ENCODE measurements around the gene NEURL4.
"Not testable (repeated sequence)": the region's sequence is repeated elsewhere in the genome, so short reads cannot be mapped to it uniquely, and the experiment has no call there.

Gene NEURL4

DNA sequence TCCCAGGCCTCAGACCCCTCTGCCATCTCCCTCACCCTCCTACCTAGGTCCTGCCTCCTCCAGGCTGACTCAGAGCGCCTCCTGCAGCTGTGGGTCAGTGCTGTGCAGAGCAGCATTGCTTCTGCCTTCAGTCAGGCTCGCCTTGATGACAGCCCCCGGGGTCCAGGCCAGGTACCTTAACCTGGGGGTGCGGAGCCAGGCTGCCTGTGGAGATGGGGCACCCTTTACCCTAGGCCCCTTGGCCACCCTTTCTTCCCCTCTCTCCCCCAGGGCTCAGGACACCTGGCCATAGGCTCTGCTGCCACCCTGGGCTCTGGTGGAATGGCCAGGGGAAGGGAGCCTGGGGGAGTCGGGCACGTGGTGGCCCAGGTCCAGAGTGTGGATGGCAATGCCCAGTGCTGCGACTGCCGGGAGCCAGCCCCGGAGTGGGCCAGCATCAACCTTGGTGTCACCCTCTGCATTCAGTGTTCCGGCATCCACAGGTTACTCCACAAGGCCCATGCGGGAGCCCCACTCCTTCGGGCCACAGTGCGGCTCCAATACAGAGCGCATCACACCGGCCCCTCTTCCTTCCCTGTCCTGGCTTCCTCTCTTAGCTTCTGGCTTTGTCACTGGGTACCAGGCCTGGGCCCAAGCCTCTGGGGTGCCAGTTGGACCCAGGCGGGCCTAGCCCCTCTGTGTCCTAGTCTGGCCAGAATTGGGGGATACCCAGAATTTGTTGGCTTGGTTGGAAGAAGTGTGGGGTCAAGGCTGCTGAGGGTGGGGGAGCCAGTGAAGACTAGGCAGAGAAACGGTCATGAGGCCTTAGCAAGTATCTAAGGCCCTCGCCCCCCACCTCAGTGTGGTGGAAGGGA is 17.9 kb upstream of the NEURL4 start:
- no peak for FAIRE-seq

DNA sequence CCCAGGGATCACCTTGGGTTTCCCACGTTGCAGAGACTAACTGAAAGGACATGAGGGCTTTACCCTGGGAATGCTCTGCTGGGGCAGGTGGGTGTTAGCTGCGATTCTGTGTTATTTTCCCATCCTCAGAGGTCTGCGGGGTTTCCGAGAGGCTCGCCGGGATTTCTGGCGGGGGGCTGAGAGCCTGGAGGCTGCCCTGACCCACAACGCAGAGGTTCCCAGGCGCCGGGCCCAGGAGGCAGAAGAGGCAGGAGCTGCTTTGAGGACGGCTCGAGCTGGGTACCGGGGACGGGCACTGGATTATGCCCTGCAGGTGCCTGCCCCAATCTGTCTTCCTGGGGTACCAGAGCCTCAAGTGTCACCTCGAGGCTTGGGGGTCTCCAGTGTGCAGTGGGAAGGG is 14.1 kb upstream of the NEURL4 start:
- FAIRE-seq, result no peak

DNA sequence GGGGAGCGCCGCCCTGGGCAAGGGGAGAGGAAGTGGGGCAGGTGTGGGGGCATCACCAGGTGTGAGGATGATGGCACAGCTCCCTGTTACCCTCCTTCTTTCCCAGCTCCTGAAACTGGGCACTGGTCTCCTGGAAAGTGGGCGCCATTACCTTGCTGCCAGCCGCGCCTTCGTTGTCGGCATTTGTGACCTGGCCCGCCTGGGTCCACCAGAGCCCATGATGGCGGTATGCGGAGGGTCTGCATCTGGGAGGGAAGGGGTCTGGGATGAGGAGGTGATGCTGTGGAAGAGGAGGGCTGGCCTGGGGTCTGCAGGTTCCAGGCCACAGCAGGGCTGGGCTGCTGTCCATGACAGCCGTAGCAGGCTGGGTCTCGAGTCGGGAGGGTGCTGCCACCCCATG is 12.7 kb upstream of the NEURL4 start:
- no peak for FAIRE-seq

DNA sequence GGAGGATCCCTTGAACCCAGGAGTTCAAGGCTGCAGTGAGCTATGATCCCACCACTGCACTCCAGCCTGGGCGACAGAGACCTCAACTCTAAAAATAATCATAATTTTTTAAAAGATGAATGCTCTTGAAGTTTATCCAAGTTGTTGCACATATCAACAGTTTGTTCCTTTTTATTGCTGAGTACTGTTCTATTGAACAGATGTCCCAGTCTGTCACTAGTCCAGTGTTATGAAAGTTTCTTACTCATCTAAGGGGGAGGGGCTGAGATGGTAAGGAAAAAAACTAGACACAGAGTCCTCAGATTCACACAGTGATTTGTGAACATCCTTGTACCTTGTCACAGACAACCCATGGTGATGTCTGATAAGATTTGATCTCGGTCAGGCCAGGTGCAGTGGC is 11.0 kb upstream of the NEURL4 start:
- FAIRE-seq, result no peak

DNA sequence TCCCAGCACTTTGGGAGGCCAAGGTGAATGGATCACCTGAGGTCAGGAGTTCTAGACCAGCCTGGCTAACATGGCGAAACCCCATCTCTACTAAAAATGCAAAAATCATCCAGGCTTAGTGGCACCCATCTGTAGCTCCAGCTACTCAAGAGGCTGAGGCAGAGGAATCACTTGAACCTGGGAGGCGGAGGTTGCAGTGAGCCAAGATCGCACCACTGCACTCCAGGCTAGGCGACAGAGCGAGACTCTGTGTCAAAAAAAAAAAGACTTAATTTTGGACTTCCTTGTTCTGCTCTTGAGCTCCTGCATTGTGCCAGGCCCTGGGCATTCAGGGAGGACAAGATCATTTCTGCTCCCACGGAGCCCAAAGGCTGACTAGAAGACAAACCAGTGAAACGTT is 8.5 kb upstream of the NEURL4 start:
- not testable (repeated sequence) for FAIRE-seq

DNA sequence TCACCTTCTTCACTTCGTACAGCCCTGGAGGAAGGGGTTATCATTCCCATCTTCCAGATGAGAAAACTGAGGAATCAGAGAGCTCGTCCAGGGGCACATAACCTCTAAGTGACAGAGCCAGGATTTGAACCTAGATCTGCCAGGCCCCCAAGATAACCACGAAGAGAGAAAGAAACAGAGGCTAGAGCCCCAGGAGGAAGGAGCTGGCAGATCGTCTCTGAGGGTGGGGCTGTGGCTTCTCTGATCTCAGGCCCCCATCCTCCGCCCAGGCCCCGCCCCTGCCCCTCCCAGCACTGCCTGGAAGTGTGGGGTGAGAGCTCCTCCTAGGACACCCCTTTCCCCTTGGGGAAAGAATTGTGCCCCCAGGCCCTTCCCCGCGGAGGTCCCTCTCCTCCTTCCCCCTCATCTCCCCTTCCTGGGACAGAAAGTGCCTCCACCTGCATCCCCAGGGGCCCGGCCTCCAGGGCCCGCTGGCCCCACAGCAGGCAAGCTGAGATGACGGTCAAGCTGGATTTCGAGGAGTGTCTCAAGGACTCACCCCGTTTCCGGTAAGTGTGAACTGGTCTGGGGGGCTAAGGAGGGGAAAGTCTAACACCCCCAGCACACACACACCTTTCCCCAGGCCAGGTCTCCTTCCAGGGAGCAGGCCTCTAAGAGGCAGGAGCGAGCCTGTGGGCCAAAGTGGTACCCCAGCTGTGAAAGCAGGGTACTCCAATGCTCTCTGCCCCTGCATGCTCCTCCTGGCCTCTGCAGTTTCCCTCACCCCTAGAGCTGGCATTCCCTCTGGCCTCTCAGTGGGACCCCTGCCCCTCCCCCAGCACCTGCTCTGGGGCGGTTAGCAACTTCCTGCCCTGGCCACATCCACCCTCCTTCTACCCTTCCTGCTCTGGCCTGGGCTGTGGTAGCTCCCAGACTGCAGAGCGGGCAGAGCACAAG is 7.4 kb upstream of the NEURL4 start, which contains the start of gene ACAP1:
Gene ACAP1, plus strand, starts transcription at position 290 of the 936 bp plus-strand sequence. Its CDS starts 206 bp downstream, at position 496.
- FAIRE-seq, result no peak

DNA sequence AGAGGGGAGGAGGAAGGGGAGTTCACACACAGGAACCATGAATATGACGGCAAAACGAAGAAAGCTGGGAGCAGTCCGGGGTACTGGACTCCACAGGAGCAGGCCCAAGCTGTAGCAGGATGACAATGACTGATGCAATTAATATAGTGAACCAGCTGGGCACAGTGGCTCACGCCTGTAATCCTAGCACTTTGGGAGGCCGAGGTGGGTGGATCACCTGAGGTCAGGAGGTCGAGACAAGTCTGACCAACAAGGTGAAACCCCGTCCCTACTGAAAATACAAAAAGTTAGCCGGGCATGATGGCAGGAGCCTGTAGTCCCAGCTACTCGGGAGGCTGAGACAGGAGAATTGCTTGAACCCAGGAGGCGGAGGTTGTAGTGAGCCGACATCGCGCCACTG is 6.6 kb upstream of the NEURL4 start:
- not testable (repeated sequence) for FAIRE-seq

DNA sequence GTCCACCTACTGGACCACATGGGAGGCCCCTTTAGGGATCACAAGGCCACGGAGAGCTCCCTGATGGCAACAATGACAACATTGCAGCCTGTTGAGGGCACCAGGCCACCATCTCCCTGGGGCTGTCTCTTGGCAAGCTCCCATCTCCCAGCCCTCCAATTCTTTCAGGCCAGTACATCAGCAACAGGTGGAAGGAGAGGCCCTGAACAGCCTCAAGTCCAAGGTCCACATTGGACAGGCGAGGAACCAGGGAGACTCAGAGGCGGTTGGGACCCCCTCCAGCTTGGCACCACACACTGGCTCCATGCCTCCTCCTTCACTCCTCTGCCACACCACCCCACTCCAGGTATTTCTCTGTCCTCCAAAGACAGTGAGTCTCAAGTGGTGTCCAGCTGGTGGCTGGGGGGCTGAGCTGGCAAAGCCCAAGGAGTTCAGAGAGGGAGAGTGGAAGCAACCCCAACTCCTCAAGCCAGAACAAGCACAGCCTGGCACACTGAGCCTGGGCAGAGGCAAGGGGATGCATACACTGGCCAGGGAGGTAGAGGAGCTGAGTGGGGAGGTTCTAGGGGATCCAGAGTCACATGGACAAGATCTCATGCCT is 5.9 kb upstream of the NEURL4 start:
- FAIRE-seq, result no peak

DNA sequence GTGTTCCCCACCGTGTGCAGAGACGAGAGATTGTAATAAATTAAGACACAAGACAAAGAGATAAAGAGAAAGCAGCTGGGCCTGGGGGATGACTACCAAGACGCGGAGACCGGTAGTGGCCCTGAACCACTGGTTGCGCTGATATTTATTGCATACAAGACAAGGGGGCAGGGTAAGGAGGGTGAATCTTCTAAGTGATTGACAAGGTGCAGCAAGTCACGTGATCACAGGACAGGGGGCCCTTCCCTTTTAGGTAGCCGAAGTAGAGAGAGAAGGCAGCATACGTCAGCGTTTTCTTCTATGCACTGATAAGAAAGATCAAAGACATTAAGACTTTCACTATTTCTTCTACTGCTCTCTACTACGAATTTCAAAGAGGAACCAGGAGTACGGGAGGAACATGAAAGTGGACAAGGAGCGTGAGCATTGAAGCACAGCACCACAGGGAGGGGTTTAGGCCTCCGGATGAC is 3.5 kb upstream of the NEURL4 start:
- not testable (repeated sequence) for FAIRE-seq

DNA sequence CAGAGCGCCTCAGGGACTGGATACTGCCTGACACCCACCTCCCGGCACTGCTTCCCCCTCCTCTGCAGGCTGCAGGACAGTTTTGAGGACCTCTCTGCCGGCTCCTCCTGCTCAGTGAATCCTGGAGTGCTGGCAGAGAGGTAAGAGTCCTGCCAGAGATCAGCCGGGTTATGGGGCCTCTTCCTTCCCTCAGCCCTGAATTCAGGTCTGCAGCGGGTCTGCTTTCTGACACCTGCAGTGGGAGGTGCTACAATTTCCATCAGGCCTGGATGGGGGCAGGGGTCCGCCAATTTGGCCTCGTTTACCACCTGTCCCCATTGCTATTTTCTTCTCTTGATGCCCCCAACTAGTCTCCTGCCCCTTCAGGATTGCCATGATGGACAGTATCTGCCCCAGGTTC is 3.0 kb upstream of the NEURL4 start:
- FAIRE-seq, result no peak

DNA sequence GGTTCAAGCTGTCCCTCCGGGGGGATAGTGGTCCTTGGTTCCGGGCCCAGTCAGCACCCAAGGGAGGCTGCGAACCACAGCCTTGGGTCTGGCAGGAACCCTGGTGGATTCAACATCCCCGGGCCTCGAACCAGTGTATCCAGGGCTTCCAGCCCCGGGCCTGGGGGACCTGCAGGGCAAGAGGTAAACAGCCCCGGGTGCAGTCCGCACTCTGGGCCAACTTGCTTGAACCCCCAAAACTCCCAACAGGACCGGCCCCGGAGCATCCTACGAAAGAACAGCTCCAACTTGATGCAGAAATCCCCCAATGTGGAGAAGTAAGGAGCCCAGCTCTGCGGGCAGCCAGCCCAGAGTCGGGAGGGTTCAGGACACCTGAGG is 1.5 kb upstream of the NEURL4 start:
- no peak for FAIRE-seq

DNA sequence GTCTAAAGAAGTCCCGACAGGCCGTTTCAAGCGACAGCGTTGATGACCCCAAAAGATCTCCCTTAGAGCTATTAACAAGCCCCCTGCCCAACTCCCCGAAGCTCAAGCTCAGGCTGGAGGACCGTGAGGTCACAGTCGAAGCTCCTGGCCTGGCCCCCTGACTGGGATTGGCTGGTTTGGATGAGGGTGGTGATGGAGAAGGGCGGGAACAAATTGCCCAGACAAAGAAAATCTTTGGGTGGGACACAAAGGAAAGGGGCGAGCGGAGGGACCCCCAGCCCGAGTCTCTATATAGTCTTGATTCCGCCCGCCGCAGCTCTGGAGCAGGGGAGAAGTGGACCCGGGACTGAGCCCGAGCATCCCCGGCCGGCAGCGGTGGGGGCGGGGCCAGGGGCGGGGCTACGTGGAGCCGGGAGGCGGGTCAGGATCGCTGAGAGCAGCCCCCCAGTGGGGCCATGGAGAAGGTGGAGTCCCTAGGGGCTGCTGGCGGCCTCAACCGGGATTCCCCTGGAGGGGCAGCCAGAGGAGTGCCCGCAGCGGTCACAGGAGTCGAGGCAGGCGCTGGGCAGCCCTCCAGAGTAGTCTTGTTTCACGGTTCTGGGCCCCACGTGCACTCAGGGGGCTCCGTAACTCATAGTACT is 982 bp upstream of the NEURL4 start:
- FAIRE-seq, result no peak

DNA sequence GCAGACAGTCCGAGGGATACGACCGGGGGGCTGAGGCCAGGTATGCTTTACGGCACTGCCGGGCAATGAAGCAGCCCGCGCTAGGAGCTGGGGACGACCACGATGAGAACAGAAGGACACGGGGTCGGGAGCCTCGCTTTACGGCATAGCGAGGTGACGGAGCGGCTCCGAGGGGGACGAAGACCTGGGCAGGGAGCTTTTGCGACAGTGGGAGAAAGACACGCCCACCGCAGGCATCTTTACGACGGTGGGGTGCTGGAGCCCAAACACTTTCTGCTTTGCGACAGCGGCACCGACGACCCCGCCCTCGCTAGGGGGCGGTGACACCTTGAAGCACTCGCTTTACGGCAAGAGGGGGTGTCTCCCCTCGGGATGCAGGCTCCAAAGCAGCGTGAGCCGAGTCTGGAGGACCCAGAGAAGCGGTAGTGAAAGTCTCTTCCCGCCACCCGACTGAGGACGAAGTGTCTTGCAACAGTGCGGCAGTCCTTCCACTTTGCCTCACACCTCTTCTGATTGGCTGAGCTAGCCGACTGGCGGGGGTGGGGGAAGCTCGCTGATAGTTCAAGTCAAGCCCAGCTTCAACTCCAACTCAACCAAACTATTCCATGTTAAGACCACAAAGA is 350 bp upstream of the NEURL4 start:
- FAIRE-seq, result peak; percentile 87

DNA sequence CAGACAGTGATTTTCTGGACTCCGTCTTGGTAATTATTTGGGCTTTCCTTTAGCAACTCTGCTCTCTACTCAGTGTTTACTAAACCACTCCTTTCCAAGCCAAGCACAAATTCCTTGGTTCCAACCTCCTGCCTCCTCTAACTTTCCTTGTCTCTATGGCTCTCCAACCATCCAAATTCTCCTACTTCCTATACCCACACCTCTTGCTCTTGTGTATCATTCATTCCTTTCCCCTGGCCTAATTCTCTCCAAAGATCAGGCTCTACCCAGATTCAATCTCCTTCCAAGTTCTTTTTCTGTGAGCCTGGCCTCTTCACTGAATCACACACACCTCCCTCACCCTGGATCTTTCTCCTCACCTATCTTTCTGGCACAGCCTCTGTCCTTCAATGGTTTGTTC is 1.1 kb downstream of the NEURL4 start:
- no peak for FAIRE-seq

DNA sequence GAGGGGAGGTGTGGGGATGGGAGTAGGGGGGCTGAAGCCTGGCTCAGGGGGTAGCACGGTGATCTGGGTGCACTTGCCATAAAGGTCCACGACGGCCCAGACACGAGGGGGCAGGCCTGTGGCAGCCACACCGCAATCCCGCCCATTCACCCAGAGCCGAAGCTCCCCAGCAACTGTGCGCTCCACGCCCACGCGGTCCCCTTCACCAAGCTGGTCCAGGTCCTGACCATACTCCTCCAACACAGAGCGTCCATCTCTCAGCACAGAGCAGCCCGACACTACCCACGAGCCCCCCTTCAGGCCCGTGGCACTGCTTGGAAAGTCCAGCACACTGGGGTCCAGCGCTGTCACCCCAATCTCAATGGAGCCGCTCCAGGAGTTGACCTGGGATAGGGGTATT is 1.6 kb downstream of the NEURL4 start:
- no peak for FAIRE-seq

DNA sequence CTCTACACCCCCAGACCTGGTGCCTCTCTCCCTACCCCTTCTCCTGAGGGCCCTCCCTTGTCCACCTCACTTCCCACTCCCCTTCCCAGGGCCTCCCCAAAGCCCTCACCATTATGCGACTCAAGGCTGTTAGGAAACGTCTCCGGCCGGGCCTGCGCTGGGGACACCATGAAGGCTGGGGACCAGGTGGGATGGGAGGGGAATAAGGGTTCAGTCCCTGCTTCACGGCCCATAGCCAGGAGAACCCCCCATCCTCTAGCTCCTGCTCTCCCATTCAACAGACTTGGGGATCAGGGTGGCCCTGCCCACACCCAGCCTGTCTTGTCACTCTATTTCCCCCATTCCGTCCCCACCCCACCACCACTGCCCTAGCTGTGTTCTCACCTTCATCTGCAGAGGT is 2.1 kb downstream of the NEURL4 start:
- FAIRE-seq, result no peak

DNA sequence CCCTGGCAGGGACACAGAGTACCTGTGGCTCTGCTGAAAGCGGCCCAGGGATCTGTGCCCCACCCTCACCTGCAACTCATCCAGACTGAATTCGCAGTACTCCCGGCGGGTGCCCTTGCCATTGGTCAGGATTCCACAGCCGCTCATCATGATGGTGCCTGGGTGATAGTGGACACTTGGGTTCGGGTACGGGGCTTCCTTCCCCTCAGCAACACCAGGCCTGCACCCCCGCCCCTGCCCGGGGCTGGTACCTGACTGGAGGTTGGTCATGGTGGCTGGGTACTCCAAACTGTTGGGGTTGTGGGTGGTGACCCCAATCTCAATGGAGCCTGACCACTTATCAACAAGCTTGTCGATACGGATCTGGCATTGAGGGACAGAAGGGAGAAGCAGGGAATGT is 2.9 kb downstream of the NEURL4 start:
- no peak for FAIRE-seq

DNA sequence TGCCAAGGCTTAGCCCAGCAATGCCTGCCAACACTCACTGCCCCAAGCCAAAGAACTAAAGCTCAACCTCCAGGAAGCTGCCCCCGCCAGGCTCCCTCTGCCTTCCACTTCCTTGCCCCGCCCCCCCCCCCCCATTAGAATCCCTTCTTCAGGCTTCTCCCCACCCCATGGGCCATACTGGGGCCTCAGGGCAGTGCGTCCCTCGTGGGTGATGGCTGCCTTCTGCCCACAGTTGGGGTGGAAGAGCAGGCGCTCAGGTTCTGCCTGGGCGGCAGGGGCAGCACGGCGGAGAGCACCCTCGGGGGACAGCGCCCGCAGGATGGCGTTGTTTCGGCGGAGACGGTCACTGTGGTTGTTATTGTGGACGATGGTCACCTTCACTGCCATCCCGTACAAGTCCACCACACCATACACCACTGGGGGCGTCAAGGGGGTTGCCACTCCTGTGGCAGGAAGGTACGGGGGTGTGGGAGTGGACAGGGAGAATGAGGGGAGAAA is 4.1 kb downstream of the NEURL4 start:
- FAIRE-seq, result no peak

DNA sequence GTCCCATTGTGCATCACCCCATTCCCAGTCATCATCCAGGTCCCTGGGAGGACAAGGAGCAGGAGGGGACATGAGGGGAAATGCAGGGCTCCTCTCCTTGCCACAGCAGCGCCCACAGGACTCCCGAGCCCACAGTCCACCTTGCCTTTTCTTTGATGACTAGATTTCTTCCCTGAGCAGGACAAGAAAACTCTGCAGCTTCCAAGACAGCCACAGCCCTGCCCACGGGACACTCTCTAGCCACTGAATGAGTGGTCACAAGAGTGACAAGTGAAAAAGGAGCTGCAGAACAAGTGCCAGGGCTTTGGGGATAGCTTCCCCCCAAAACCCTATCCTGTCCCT is 4.7 kb downstream of the NEURL4 start:
- FAIRE-seq, result no peak

DNA sequence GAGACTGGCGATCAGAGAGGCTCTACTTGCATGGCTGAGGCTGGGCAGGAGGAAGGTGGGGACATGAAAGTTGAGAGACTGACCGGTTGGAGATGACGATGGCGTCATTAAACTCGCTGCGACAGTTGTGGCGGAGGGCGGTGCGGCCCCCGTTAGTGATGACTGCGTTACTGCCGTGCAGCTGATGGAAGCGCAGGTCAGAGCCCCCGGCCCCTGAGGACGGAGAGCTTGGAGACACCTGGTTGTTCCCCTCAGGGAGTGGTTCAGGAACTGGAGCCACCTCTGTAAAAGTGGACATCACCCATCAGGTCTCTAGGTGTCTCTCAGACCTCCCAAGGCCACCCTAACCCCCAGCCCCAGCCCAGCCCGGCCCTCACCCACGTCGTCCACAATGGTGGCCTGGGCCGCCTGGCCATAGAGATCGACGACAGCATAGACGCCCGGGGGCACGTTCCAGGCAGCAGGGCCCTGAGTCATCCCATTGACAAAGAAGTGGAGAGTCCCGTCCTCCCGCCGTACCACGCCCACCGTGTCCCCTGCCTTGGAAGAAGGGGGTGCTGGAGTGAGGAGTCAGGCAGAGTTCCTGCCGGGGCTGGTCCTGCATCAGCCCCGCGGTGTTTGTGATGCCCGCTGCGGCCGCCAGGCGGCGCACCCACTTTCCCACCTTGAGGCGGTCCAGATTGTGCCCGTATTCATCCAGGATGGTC is 5.3 kb downstream of the NEURL4 start:
- no peak for FAIRE-seq

DNA sequence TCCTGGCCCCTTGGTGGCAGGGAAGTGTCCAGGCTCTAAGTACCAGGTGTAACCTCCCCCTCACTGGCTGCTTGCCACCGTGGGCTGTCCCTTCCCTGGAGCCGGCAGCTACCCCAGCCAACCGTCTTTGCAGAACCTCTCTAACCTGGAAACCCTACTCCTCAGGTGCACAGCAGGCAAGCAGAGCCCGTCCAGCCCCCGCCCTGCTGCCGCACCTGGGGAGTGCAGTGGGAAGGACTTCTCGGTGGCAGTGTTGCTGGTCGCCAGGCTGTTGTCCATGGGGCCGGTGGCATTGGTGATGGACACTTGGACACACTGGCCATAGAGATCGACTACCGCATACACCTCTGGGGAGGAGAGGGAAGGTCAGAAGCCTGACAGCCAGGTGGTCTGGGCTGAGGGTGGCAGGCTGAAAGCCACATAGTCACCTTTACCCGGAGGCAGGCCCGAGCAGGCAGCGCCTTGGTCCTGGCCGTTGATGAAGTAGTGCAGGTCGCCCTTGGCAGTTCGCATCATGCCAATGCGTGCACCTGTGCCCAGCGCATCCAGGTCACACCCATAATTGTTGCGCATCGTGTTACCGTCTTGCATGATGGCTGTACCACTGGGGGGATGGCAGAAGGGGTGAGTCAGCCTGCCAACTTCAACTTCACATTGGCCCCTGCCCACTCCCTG is 6.5 kb downstream of the NEURL4 start:
- FAIRE-seq, result no peak
